WTC11 (cell line): ENCODE measurements around the gene PAEP. TPM values are rescaled to one million over a fixed set of nuclear protein-coding genes. Genes with fewer than 3 reads are reported as not detected.

Experiments
- ATAC-seq: fragments of 200-7000 bp; cut with Tn5 transposase; 2 replicates; pipeline ENCODE4 v1.10.0; 2021; ENCODE audit warnings: mild to moderate bottlenecking, moderate library complexity
- CTCF ChIA-PET: fragments of 300-600 bp; sonication (Branson Sonifier 250); formaldehyde crosslinking; loops from one replicate; lab custom pipeline; 2021; ENCODE audit warnings: antibody characterized with exemption; lab: Charles Lee
- POLR2A ChIA-PET: fragments of 350-600 bp; sonication (Branson Sonifier 250); formaldehyde crosslinking; loops from one replicate; lab custom pipeline; 2021; ENCODE audit warnings: antibody characterized with exemption; lab: Charles Lee
- DNase-seq: peaks from one replicate; pipeline ENCODE4 v3.0.0; 2021; ENCODE audit warnings: low spot score
- H3K27ac Mint-ChIP-seq: 2 replicates; pipeline ENCODE4 v1.8.0; 2021; ENCODE audit warnings: mixed read lengths
- H3K27me3 Mint-ChIP-seq: 2 replicates; pipeline ENCODE4 v1.8.0; 2021; ENCODE audit warnings: low read depth, mild to moderate bottlenecking, moderate library complexity, mixed read lengths
- H3K36me3 Mint-ChIP-seq: 2 replicates; pipeline ENCODE4 v1.8.0; 2021; ENCODE audit warnings: mixed read lengths
- H3K4me1 Mint-ChIP-seq: 2 replicates; pipeline ENCODE4 v1.8.0; 2022; ENCODE audit warnings: mixed read lengths
- H3K4me3 Mint-ChIP-seq: 2 replicates; pipeline ENCODE4 v1.8.0; 2021; ENCODE audit warnings: mild to moderate bottlenecking, moderate library complexity, mixed read lengths
- H3K9me3 Mint-ChIP-seq: 2 replicates; pipeline ENCODE4 v1.8.0; 2021; ENCODE audit warnings: mixed read lengths
- ATF6 ChIP-seq: sonication (generic); formaldehyde crosslinking; IDR thresholded peaks from 2 replicates; pipeline ENCODE4 v1.8.1; 2023; ENCODE audit warnings: mild to moderate bottlenecking, missing genetic modification reagents
- CBFB ChIP-seq: sonication (generic); formaldehyde crosslinking; IDR thresholded peaks from 2 replicates; pipeline ENCODE4 v1.8.1; 2022; ENCODE audit warnings: mild to moderate bottlenecking, low read depth, missing genetic modification reagents
- CTCF ChIP-seq: fragments of 200-600 bp; IDR thresholded peaks from 2 replicates; pipeline ENCODE4 v1.8.0; 2022; ENCODE audit warnings: antibody characterized with exemption
- EMX1 ChIP-seq: fragments of 250-450 bp; sonication (Bioruptor Pico); IDR thresholded peaks from 2 replicates; pipeline ENCODE4 v1.8.0; 2021; ENCODE audit warnings: mild to moderate bottlenecking
- FOXJ3 ChIP-seq: sonication (generic); formaldehyde crosslinking; IDR thresholded peaks from 2 replicates; pipeline ENCODE4 v1.9.0; 2021; ENCODE audit warnings: missing genetic modification reagents, mild to moderate bottlenecking, borderline replicate concordance
- GTF2I ChIP-seq: fragments of 250-450 bp; sonication (Bioruptor Pico); conservative IDR thresholded peaks from 2 replicates; pipeline ENCODE4 v1.4.0; 2021; ENCODE audit warnings: mild to moderate bottlenecking
- HMGXB4 ChIP-seq: sonication (generic); formaldehyde crosslinking; IDR thresholded peaks from 2 replicates; pipeline ENCODE4 v1.8.1; 2023; ENCODE audit warnings: mild to moderate bottlenecking, moderate library complexity, missing genetic modification reagents
- MLX ChIP-seq: sonication (generic); formaldehyde crosslinking; IDR thresholded peaks from 2 replicates; pipeline ENCODE4 v1.8.1; 2023; ENCODE audit warnings: mild to moderate bottlenecking, missing genetic modification reagents, moderate library complexity
- NR3C1 ChIP-seq: sonication (generic); formaldehyde crosslinking; conservative IDR thresholded peaks from 2 replicates; pipeline ENCODE4 v1.8.1; 2023; ENCODE audit warnings: low read depth, mild to moderate bottlenecking, missing genetic modification reagents
- PRDM15 ChIP-seq: sonication (generic); formaldehyde crosslinking; IDR thresholded peaks from 2 replicates; pipeline ENCODE4 v1.8.0; 2022; ENCODE audit warnings: missing genetic modification reagents
- PREB ChIP-seq: sonication (generic); formaldehyde crosslinking; IDR thresholded peaks from 2 replicates; pipeline ENCODE4 v1.8.1; 2022; ENCODE audit warnings: mild to moderate bottlenecking, missing genetic modification reagents, moderate library complexity, borderline replicate concordance
- RELA ChIP-seq: sonication (generic); formaldehyde crosslinking; IDR thresholded peaks from 2 replicates; pipeline ENCODE4 v1.8.1; 2022; ENCODE audit warnings: missing genetic modification reagents, mild to moderate bottlenecking, borderline replicate concordance
- SMAD4 ChIP-seq: sonication (generic); formaldehyde crosslinking; IDR thresholded peaks from 2 replicates; pipeline ENCODE4 v1.8.0; 2022; ENCODE audit warnings: mild to moderate bottlenecking, missing genetic modification reagents
- TEAD1 ChIP-seq: sonication (generic); formaldehyde crosslinking; IDR thresholded peaks from 2 replicates; pipeline ENCODE4 v1.8.0; 2022; ENCODE audit warnings: mild to moderate bottlenecking, missing genetic modification reagents
- USF1 ChIP-seq: sonication (generic); formaldehyde crosslinking; IDR thresholded peaks from 2 replicates; pipeline ENCODE4 v1.8.0; 2022; ENCODE audit warnings: mild to moderate bottlenecking, missing genetic modification reagents
- ZBTB43 ChIP-seq: sonication (generic); formaldehyde crosslinking; IDR thresholded peaks from 2 replicates; pipeline ENCODE4 v1.8.1; 2023; ENCODE audit warnings: mild to moderate bottlenecking, missing genetic modification reagents
- ZNF317 ChIP-seq: sonication (generic); formaldehyde crosslinking; IDR thresholded peaks from 2 replicates; pipeline ENCODE4 v1.8.1; 2023; ENCODE audit warnings: low read depth, mild to moderate bottlenecking, moderate library complexity, missing genetic modification reagents, borderline replicate concordance
- ZNF425 ChIP-seq: fragments of 250-450 bp; sonication (Bioruptor Pico); conservative IDR thresholded peaks from 2 replicates; pipeline ENCODE4 v1.9.0; 2021; ENCODE audit warnings: mild to moderate bottlenecking
- total RNA-seq: library from RNA; stranded (reverse); gene quantifications from 3 replicates; pipeline ENCODE4 v1.2.3, GENCODE V29; 2021

PAEP gene
- total RNA-seq, 1 experiment from 2014 or later: not detected

GRCh38 chr9:135587658-135588057, 26.1 kb downstream of the PAEP start:
- H3K36me3 Mint-ChIP-seq: no peaks in the 10 kb centered on the region
- ATAC-seq: no peak
- POLR2A ChIA-PET: no interaction called here
- H3K9me3 Mint-ChIP-seq: no peaks in the 10 kb centered on the region
- TF ChIP-seq PREB (CRISPR knock-in tag): no peak
- no peak for TF ChIP-seq ZBTB43
- TF ChIP-seq NR3C1: no peak
- no peak for TF ChIP-seq TEAD1 (CRISPR knock-in tag)
- TF ChIP-seq USF1 (CRISPR knock-in tag): no peak
- TF ChIP-seq CTCF: no peak
- no peak for TF ChIP-seq MLX (CRISPR knock-in tag)
- no peak for TF ChIP-seq ZNF425 (CRISPR knock-in tag)
- H3K27ac Mint-ChIP-seq: no peak overlapping the region
- H3K4me1 Mint-ChIP-seq: no peaks in the 10 kb centered on the region
- no peak overlapping the region for H3K4me3 Mint-ChIP-seq
- CTCF ChIA-PET: interaction anchor here (1.1 kb wide), 1 partner anchor 16 kb away, joined by 5 read pairs; no protein-coding TSS in a partner anchor
- H3K27me3 Mint-ChIP-seq: no peaks in the 10 kb centered on the region
- DNase-seq: no peak

GRCh38 chr9:135588371-135588770, 26.8 kb downstream of the PAEP start:
- POLR2A ChIA-PET: no interaction called here
- Mint-ChIP-seq H3K4me1 (no peaks in the 10 kb centered on the region), H3K9me3 (peaks cover 2% of the 10 kb centered on the region; the same call in 1 of the 2 replicates), H3K36me3 (no peaks in the 10 kb centered on the region), H3K4me3 (no peak overlapping the region)
- no peak for ATAC-seq
- DNase-seq: no peak
- TF ChIP-seq GTF2I (no peak), HMGXB4 (CRISPR knock-in tag) (no peak), ATF6 (no peak), RELA (CRISPR knock-in tag) (no peak), FOXJ3 (no peak), PRDM15 (CRISPR knock-in tag) (no peak), ZNF317 (CRISPR knock-in tag) (no peak), SMAD4 (CRISPR knock-in tag) (no peak), EMX1 (CRISPR knock-in tag) (no peak), CBFB (CRISPR knock-in tag) (no peak)
- TF ChIP-seq, all 79 proteins: peak for 0
- CTCF ChIA-PET: interaction anchor here (1.1 kb wide), 1 partner anchor 16 kb away, joined by 5 read pairs; no protein-coding TSS in a partner anchor
- Mint-ChIP-seq H3K27me3 (no peaks in the 10 kb centered on the region), H3K27ac (no peak overlapping the region)
